CD14-positive monocyte (primary cell): ENCODE data around the gene TMEM63C. TPM values are rescaled to one million over a fixed set of nuclear protein-coding genes. Genes with fewer than 3 reads are reported as not detected.

Experiments used
- DNase-seq, 3 donors: peaks; one replicate each; pipeline ENCODE4 v3.0.0-alpha.2; 2011 to 2022
- H2AFZ ChIP-seq: 2 replicates; pipeline ENCODE4 v1.6.0; 2012; ENCODE audit warnings: mild to moderate bottlenecking, low read depth, low read length, inconsistent platforms; ENCODE audit not compliant: insufficient read depth, poor library complexity, severe bottlenecking
- H3K27ac ChIP-seq, 2 donors: 1 replicate in 1 of 2; 2 replicates in 1 of 2; pipeline ENCODE4 v1.5.1; 2012 to 2013; ENCODE audit warnings: low read length in 2 of 2, control low read depth in 1 of 2, inconsistent platforms in 1 of 2, low read depth in 1 of 2, mild to moderate bottlenecking in 1 of 2
- H3K27me3 ChIP-seq, 2 donors: one replicate each; pipeline versions ENCODE4 v1.6.0 to v1.6.1; 2011 to 2013; ENCODE audit warnings: low read length in 2 of 2; ENCODE audit not compliant: control insufficient read depth in 2 of 2, insufficient read depth in 2 of 2
- H3K36me3 ChIP-seq, 2 donors: replicated peaks in 1 of 2; 1 replicate in 1 of 2; 2 replicates in 1 of 2; pipeline versions ENCODE4 v1.5.1 to v1.6.1; 2012 to 2013; ENCODE audit warnings: low read length in 2 of 2, control low read depth in 1 of 2, inconsistent platforms in 1 of 2, mild to moderate bottlenecking in 1 of 2; ENCODE audit not compliant: insufficient read depth in 2 of 2, control insufficient read depth in 1 of 2
- H3K4me1 ChIP-seq, 2 donors: 1 replicate in 1 of 2; 2 replicates in 1 of 2; pipeline versions ENCODE4 v1.5.1 to v1.6.1; 2012 to 2013; ENCODE audit warnings: low read length in 2 of 2, control low read depth in 1 of 2, inconsistent platforms in 1 of 2, mild to moderate bottlenecking in 1 of 2, moderate library complexity in 1 of 2; ENCODE audit not compliant: insufficient read depth in 2 of 2, control insufficient read depth in 1 of 2
- H3K4me2 ChIP-seq: replicated peaks from 2 replicates; pipeline ENCODE3; 2012; ENCODE audit warnings: low read length, moderate library complexity, mild to moderate bottlenecking; ENCODE audit not compliant: poor library complexity, severe bottlenecking; ENCODE audit errors: extremely low read depth
- H3K4me3 ChIP-seq, 3 experiments: fragments of 200-600 bp in 1 of 3; sonication (generic) in 1 of 3; replicated peaks in 1 of 3; 1 replicate in 2 of 3; 2 replicates in 1 of 3; pipeline ENCODE4 v1.5.1; 2011 to 2013; ENCODE audit warnings: low read length in 3 of 3, mild to moderate bottlenecking in 3 of 3, control low read depth in 2 of 3, low read depth in 2 of 3, inconsistent platforms in 1 of 3, moderate library complexity in 1 of 3
- H3K79me2 ChIP-seq: 2 replicates; pipeline ENCODE4 v1.6.0; 2012; ENCODE audit warnings: mild to moderate bottlenecking, control low read depth, inconsistent platforms, low read length, moderate library complexity; ENCODE audit not compliant: insufficient read depth
- H3K9ac ChIP-seq: 2 replicates; pipeline ENCODE4 v1.6.0; 2017; ENCODE audit warnings: low read length, mild to moderate bottlenecking; ENCODE audit not compliant: insufficient read depth, poor library complexity, severe bottlenecking
- H3K9me3 ChIP-seq, 2 donors: replicated peaks in 1 of 2; 1 replicate in 1 of 2; 2 replicates in 1 of 2; pipeline versions ENCODE4 v1.5.1 to v1.6.1; 2012 to 2013; ENCODE audit warnings: low read length in 2 of 2, control low read depth in 1 of 2; ENCODE audit not compliant: control insufficient read depth in 1 of 2, insufficient read depth in 1 of 2
- H4K20me1 ChIP-seq: 2 replicates; pipeline ENCODE4 v1.6.0; 2012; ENCODE audit warnings: mild to moderate bottlenecking, low read length, control low read depth, moderate library complexity; ENCODE audit not compliant: insufficient read depth
- H3K27ac Mint-ChIP-seq, 7 donors: one replicate each; pipeline ENCODE4 v1.8.0; 2020; ENCODE audit warnings: mild to moderate bottlenecking in 7 of 7, mixed read lengths in 7 of 7, moderate library complexity in 6 of 7, inconsistent platforms in 2 of 7
- H3K27me3 Mint-ChIP-seq, 3 donors: one replicate each; pipeline ENCODE4 v1.8.0; 2021 to 2022; ENCODE audit warnings: low read depth in 3 of 3, mild to moderate bottlenecking in 3 of 3, mixed read lengths in 3 of 3, moderate library complexity in 3 of 3, inconsistent platforms in 1 of 3
- H3K36me3 Mint-ChIP-seq, 2 donors: one replicate each; pipeline ENCODE4 v1.8.0; 2020; ENCODE audit warnings: mixed read lengths in 2 of 2, inconsistent platforms in 1 of 2, mild to moderate bottlenecking in 1 of 2
- H3K4me1 Mint-ChIP-seq: one replicate; pipeline ENCODE4 v1.8.0; 2020; ENCODE audit warnings: mild to moderate bottlenecking, mixed read lengths
- H3K4me3 Mint-ChIP-seq, 2 donors: one replicate each; pipeline ENCODE4 v1.8.0; 2020; ENCODE audit warnings: mild to moderate bottlenecking in 2 of 2, mixed read lengths in 2 of 2, moderate library complexity in 1 of 2
- H3K9me3 Mint-ChIP-seq, 7 donors: one replicate each; pipeline ENCODE4 v1.8.0; 2020 to 2022; ENCODE audit warnings: mixed read lengths in 7 of 7, mild to moderate bottlenecking in 6 of 7, moderate library complexity in 6 of 7, inconsistent platforms in 2 of 7
- WGBS: methylation state at CpG from one replicate; pipeline ENCODE4 v1.1.5; 2013; ENCODE audit warnings: missing lambda C conversion rate; ENCODE audit not compliant: insufficient coverage; 5-methylcytosine and 5-hydroxymethylcytosine counted together
- intact Hi-C, 2 donors: fragments of 100-400 bp; cut with micrococcal nuclease; formaldehyde crosslinking; loops; one replicate each; pipeline versions ENCODE4 v1.15.0 to v1.15.1; 2023
- polyA plus RNA-seq, 3 donors: library from polyadenylated mRNA; depleted of rRNA in 1 of 3; unstranded in 2 of 3; stranded (reverse) in 1 of 3; fragments of 300-500 nt in 2 of 3; fragments of >200 nt in 1 of 3; fragmentation: Illumina TruSeq in 2 of 3; gene quantifications; 1 replicate in 2 of 3; 2 replicates in 1 of 3; pipeline ENCODE4 v1.2.3, GENCODE V29; 2012 to 2021
- TF ChIP-seq, protein P1 (sequence below): fragments of 200-600 bp; IDR thresholded peaks from one replicate; pipeline ENCODE4 v1.8.0; 2022; ENCODE audit warnings: antibody characterized with exemption, mild to moderate bottlenecking

The TMEM63C gene
- polyA plus RNA-seq, 3 donors, result 0.78 to 4.4 TPM; not detected in 1

DNA sequence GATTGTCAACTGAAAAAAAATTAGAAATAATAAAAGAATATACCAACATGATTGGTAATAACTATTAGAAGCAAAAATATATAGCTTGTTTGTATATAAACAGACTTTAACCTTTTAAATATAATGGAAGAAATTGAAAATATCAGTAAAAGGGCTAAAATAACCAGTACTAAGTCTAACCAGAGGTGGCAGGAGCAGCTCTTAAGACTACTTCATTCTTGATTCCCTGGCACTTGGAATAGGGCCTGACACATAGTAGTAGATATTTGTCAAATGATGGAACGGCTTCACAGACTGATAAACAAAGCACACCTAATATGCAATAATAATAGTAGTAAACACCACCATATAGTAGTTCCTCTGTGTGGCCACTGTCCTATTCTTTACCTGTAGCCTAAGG, 9.4 kb downstream of the TMEM63C start:
- no CpG with 5 or more reads among the region's 1 CpG for WGBS
- Histone ChIP-seq H3K36me3 (no peaks in the 10 kb centered on the region), H3K9ac (no peak overlapping the region), H3K27me3 (peaks cover 0 to 3% of the 10 kb centered on the region in 2 donors), H3K9me3 (no peaks in the 10 kb centered on the region), H3K27ac (no peak overlapping the region), H3K79me2 (no peaks in the 10 kb centered on the region), H2AFZ (no peak overlapping the region), H3K4me2 (no peak overlapping the region), H4K20me1 (no peaks in the 10 kb centered on the region), H3K4me1 (peaks cover 4 to 15% of the 10 kb centered on the region in 2 donors), H3K4me3 (no peak overlapping the region)
- DNase-seq, result no peak
- Mint-ChIP-seq H3K9me3 (peaks cover 0 to 1% (median 0%) of the 10 kb centered on the region in 7 donors), H3K27me3 (peaks cover 6 to 14% (median 6%) of the 10 kb centered on the region in 3 donors), H3K4me3 (no peak overlapping the region), H3K36me3 (no peaks in the 10 kb centered on the region), H3K4me1 (peaks cover 19% of the 10 kb centered on the region), H3K27ac (no peak overlapping the region)
- TF ChIP-seq, protein P1, sequence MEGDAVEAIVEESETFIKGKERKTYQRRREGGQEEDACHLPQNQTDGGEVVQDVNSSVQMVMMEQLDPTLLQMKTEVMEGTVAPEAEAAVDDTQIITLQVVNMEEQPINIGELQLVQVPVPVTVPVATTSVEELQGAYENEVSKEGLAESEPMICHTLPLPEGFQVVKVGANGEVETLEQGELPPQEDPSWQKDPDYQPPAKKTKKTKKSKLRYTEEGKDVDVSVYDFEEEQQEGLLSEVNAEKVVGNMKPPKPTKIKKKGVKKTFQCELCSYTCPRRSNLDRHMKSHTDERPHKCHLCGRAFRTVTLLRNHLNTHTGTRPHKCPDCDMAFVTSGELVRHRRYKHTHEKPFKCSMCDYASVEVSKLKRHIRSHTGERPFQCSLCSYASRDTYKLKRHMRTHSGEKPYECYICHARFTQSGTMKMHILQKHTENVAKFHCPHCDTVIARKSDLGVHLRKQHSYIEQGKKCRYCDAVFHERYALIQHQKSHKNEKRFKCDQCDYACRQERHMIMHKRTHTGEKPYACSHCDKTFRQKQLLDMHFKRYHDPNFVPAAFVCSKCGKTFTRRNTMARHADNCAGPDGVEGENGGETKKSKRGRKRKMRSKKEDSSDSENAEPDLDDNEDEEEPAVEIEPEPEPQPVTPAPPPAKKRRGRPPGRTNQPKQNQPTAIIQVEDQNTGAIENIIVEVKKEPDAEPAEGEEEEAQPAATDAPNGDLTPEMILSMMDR, result no peak
- intact Hi-C loops, result no loop called here

DNA sequence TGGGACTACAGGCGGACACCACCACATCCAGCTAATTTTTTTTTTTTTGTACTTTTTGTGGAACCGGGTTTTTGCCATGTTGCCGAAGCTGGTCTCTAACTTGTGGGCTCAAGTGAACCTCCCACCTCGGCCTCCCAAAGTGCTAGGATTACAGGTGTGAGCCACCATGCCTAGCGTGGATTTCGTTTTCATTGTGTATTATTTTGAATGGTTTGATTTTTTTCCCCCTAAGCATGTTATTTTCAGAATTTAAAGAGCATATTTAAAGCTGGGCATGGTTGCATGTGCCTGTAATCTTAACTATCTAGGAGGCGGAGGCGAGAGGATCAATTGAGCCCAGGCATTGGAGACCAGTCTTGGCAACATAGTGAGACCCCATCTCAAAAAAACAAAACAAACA, 13.1 kb downstream of the TMEM63C start:
- Mint-ChIP-seq H3K27me3 (peaks cover 6 to 9% (median 6%) of the 10 kb centered on the region in 3 donors), H3K4me3 (no peak overlapping the region), H3K4me1 (peaks cover 7% of the 10 kb centered on the region), H3K9me3 (peaks cover 0 to 1% (median 0%) of the 10 kb centered on the region in 7 donors), H3K27ac (no peak overlapping the region), H3K36me3 (no peaks in the 10 kb centered on the region)
- TF ChIP-seq, protein P1, result no peak
- H3K4me1 ChIP-seq, result peaks cover 0 to 5% of the 10 kb centered on the region in 2 donors
- H3K36me3 ChIP-seq, result no peaks in the 10 kb centered on the region
- H3K4me2 ChIP-seq, result no peak overlapping the region
- no CpG with 5 or more reads among the region's 8 CpGs for WGBS
- H3K27ac ChIP-seq, result no peak overlapping the region
- H3K9me3 ChIP-seq, result no peaks in the 10 kb centered on the region
- no peaks in the 10 kb centered on the region for H4K20me1 ChIP-seq
- intact Hi-C loops, result no loop called here
- H3K27me3 ChIP-seq, result peaks cover 0 to 2% of the 10 kb centered on the region in 2 donors
- no peak overlapping the region for H3K9ac ChIP-seq
- no peaks in the 10 kb centered on the region for H3K79me2 ChIP-seq
- DNase-seq, result no peak
- H2AFZ ChIP-seq, result no peak overlapping the region
- H3K4me3 ChIP-seq, result no peak overlapping the region
